HL-60 (cell line): ENCODE results near the gene PLTP.

Source experiments
- CTCF ChIP-seq: IDR thresholded peaks from one replicate; pipeline ENCODE4 v1.5.1; 2011; ENCODE audit warnings: low read length, control low read depth, inconsistent platforms; ENCODE audit not compliant: insufficient read depth
- REST ChIP-seq: IDR thresholded peaks from 2 replicates; pipeline ENCODE4 v1.6.1; 2012; ENCODE audit warnings: low read depth; ENCODE audit not compliant: insufficient replicate concordance

DNA sequence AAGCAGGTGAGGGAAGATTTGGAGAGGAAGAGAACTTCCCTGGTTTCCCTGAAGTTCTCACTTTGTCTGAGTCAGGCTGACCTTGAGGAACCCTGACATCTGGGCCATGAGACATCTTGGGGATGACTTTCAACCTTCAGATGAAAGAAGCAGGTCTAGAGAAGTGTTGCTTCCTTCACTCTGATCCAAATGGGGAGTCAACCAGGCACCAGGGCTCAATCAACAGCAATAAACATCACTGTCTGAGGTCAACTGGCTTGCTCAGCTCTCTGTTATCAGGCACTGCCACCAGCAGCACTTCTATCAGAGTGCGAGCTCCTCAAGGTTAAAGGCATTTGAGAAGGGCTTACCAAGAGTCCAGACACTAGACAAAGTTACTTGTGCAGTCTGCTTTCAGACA is 61.0 kb downstream of the PLTP start:
- TF ChIP-seq REST (no peak), CTCF (no peak)
